Fibroblast of the aortic adventitia (primary cell): ENCODE data around the gene RBPJL. TPM values are rescaled to one million over a fixed set of nuclear protein-coding genes. Genes with fewer than 3 reads are reported as not detected.

Experiments
- DNase-seq: peaks from one replicate; pipeline ENCODE4 v3.0.0-alpha.2; 2010; ENCODE audit warnings: low read depth
- H3K4me3 ChIP-seq: 2 replicates; pipeline ENCODE4 v1.5.1; 2011; ENCODE audit warnings: low read depth, mild to moderate bottlenecking, control low read depth, low read length, moderate library complexity
- CTCF ChIP-seq: IDR thresholded peaks from 2 replicates; pipeline ENCODE4 v1.5.1; 2011; ENCODE audit warnings: mild to moderate bottlenecking, low read length, control low read depth, inconsistent platforms; ENCODE audit not compliant: insufficient read depth
- total RNA-seq: library from RNA; depleted of rRNA; stranded (reverse); fragments of >200 nt; gene quantifications from 2 replicates; pipeline ENCODE4 v1.2.3, GENCODE V29; 2012; ENCODE audit warnings: low replicate concordance

RBPJL gene
- total RNA-seq, 1 donor: not detected

GRCh38 chr20:45359069-45359405 is 52.4 kb downstream of the RBPJL start:
- TF ChIP-seq CTCF: no peak
- H3K4me3 ChIP-seq: no peak overlapping the region
- no peak for DNase-seq

GRCh38 chr20:45359406-45360148 is 52.9 kb downstream of the RBPJL start:
- TF ChIP-seq CTCF: no peak
- no peak overlapping the region for H3K4me3 ChIP-seq
- DNase-seq: peak; percentile 67

GRCh38 chr20:45361793-45362192 is 55.2 kb downstream of the RBPJL start:
- no peak for DNase-seq
- no peak overlapping the region for H3K4me3 ChIP-seq
- no peak for TF ChIP-seq CTCF

GRCh38 chr20:45362804-45363610 is 56.4 kb downstream of the RBPJL start, which contains the start of gene SYS1:
SYS1 (plus strand) TSS chr20:45363156; CDS start chr20:45363532, 376 bp downstream.
- peak within 1 kb of the TSS; percentile 96 for H3K4me3 ChIP-seq
- peak; percentile 99 for DNase-seq
- peak; percentile 86 for TF ChIP-seq CTCF

- DNase-seq: no peak
- H3K4me3 ChIP-seq: peak overlapping the region; percentile 96
- TF ChIP-seq CTCF: no peak
Measured at GRCh38 chr20:45363611-45364492, 57.2 kb downstream of the RBPJL start.

GRCh38 chr20:45365444-45365970 is 58.9 kb downstream of the RBPJL start:
- TF ChIP-seq CTCF: no peak

More at GRCh38 chr20:45365444-45365970, 58.9 kb downstream of the RBPJL start:
- DNase-seq: no peak
- no peak overlapping the region for H3K4me3 ChIP-seq
